ENCODE measurements around the gene ACYP2.
A peak's percentile ranks its signal among the peaks of the same experiment; 100 is the strongest.
"Not testable (repeated sequence)": the region's sequence is repeated elsewhere in the genome, so short reads cannot be mapped to it uniquely, and the experiment has no call there.

ACYP2 gene

DNA sequence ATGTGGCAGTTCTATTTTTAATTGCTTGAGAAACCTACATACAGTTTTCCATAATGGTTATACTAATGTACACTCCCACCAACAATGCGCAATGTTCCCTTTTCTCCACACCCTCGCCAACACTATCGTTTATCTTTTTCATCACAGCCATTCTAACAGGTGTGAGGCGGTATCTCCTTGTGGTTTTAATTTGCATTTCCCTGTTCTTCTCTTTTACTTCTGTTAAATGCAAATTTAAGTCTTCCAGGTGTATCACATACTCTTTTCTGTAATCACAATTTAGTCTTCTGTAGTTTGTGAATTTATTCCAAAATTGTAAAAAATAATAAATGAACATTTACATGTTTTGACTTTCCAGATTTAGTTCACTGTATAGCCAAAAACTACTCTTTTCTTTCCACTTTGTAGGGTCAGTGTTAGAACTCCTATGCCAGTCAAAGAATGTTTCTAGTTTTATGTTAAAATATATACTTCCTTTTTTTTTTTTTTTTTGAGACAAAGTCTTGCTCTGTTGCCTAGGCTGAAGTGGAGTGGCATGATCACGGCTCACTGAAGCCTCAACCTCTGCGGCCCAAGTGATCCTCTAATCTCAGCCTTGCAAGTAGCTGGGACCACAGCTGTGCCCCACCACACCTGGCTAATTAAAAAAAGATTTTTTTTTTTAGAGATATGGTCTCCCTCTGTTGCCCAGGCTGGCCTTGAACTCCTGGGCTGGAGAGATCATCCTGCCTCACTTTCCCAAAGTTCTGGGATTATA lies 15.4 kb upstream of the ACYP2 start:
- DNase-seq: peak; percentile 52 to 64

- DNase-seq: no peak
Measured at GRCh38 chr2:54100772-54101171, 14.6 kb upstream of the ACYP2 start.

- peak; percentile 12 to 52 for DNase-seq
Measured at GRCh38 chr2:54103454-54104314, 11.7 kb upstream of the ACYP2 start.

- peak in 1 of 2 experiments; percentile 73 for DNase-seq
Measured at GRCh38 chr2:54106631-54107454, 8.6 kb upstream of the ACYP2 start.

- DNase-seq: no peak
Measured at GRCh38 chr2:54107455-54107764, 8.0 kb upstream of the ACYP2 start.

GRCh38 chr2:54107903-54108615 lies 7.4 kb upstream of the ACYP2 start:
- peak in 1 of 2 experiments; percentile 32 for DNase-seq

DNA sequence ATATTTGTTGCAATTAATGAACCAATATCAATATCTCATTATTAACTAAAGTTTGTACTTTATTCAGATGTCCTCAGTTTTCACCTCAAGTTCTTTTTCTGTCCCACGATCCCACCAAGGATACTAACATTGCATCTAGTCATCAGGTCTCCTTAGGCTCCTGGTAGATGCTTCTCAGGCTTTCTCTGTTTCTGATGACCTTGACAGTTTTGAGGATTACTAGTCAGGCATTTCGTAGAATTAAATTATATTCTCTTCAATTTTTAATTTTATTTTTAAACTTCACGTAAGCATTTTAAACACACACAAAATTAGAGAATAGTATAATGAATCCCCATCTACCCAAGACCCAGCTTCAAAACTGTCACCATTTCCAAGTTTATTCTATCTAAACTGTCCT lies 5.6 kb upstream of the ACYP2 start:
- no peak for DNase-seq

- DNase-seq: not testable (repeated sequence)
Measured at GRCh38 chr2:54114479-54114878, 936 bp upstream of the ACYP2 start.

GRCh38 chr2:54114936-54115283 lies 505 bp upstream of the ACYP2 start:
- DNase-seq: no peak

GRCh38 chr2:54116598-54116997 lies 1.2 kb downstream of the ACYP2 start:
- not testable (repeated sequence) for DNase-seq

DNA sequence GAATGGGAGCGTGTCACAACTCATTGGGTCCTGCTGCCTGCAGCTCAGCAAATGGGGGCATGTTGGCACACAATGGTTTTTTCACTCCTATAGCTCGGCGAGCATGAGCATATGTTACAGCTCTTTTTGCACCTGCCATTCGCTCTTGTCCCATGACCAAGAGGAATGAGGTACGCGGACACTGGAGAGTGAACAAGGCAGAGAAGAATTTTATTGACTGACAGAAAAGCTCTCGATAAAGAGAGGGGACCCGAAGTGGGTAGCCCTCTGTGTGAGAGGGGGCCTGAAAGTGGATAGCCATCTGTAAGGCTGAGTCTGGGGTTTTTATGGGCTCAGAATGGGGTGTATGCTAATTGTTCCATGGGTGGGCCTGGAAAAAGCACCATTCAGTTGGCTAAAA lies 5.5 kb downstream of the ACYP2 start:
- DNase-seq: no peak

- no peak for DNase-seq
Measured at GRCh38 chr2:54122171-54122935, 6.9 kb downstream of the ACYP2 start.

GRCh38 chr2:54122939-54123338 lies 7.5 kb downstream of the ACYP2 start:
- no peak for DNase-seq

GRCh38 chr2:54127174-54127573 lies 11.8 kb downstream of the ACYP2 start:
- peak; percentile 56 to 64 for DNase-seq

- DNase-seq: no peak
Measured at GRCh38 chr2:54133056-54133455, 17.6 kb downstream of the ACYP2 start.

- DNase-seq: no peak
Measured at GRCh38 chr2:54139210-54139609, 23.8 kb downstream of the ACYP2 start.

- no peak for DNase-seq
Measured at GRCh38 chr2:54143780-54144179, 28.4 kb downstream of the ACYP2 start.

GRCh38 chr2:54148391-54148790 lies 33.0 kb downstream of the ACYP2 start:
- no peak for DNase-seq

DNA sequence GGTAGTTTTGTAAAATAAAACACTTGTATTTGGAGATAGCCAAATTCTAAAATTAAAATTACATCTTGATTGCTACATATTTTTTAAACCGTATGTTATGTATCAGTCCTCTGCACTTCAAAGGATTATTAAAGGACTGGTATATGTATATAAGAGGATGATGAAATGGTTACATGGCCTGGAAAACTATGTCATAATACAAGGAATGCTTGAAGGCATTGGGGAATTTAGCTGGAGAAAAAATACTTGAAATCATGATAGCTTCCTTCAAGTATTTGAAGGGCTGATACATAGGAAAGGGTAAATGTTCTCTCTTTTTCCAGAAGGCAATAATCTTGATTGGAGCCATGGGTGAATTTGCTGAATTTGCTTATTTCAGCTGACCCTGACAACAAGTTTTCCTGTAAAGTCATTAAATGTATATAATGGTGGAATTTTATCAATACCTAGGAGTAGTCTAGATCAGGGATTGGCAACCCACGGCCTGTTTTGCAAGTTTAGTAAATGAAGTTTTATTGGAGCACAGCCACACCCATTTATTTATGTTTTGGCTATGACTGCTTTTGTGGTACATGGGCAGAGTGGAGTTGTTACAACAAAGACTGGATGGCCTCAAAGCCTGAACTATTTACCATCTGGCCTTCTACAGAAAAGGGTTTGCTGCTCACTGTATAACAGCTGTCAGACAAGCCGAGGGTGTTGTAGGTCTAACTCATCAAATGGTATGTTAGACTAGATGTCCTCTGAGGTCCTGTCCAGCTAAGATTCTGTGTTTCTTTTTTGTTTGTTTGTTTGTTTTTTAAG lies 34.4 kb downstream of the ACYP2 start:
- DNase-seq: no peak

DNA sequence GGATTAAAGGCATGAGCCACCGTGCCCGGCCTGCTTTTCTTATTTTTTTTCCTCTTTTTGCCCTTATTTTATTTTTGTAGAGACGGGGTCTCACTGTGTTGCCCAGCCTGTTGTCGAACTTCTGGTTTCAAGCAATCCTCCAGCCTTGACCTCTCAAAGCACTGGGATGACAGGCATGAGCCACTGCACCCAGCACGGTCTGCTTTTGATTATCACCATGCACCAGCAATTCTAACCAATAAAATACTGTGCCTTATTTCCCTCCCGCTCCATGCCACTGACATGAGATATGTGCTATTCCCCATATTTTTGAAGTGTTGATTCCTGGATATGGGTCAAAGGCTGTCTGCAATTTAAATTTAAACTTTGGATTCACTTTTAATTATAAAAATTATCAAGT lies 42.9 kb downstream of the ACYP2 start:
- no peak for DNase-seq
